Upper lobe of left lung (tissue), 4 donors: ENCODE measurements around the gene HEPHL1.
"Not testable (repeated sequence)": the region's sequence is repeated elsewhere in the genome, so short reads cannot be mapped to it uniquely, and the experiment has no call there.

Experiments
- CTCF ChIP-seq, 6 experiments: fragments of 450-650 bp in 4 of 6; fragments of 200-600 bp in 2 of 6; sonication (generic) in 2 of 6; IDR thresholded peaks; one replicate each; pipeline ENCODE4 v1.5.1; 2016 to 2019; ENCODE audit warnings: antibody characterized with exemption in 6 of 6
- EP300 ChIP-seq, 4 donors: sonication (generic); formaldehyde crosslinking; IDR thresholded peaks; one replicate each; pipeline ENCODE4 v1.5.1; 2017; ENCODE audit warnings: antibody characterized with exemption in 4 of 4, control low read depth in 2 of 4
- POLR2A ChIP-seq, 4 donors: fragments of 450-650 bp; IDR thresholded peaks; one replicate each; pipeline ENCODE4 v1.5.1; 2016 to 2017; ENCODE audit warnings: antibody characterized with exemption in 4 of 4, mild to moderate bottlenecking in 2 of 4
- POLR2AphosphoS5 ChIP-seq, 2 donors: sonication (generic); formaldehyde crosslinking; IDR thresholded peaks; one replicate each; pipeline ENCODE4 v1.5.1; 2017; ENCODE audit warnings: antibody characterized with exemption in 2 of 2

GRCh38 chr11:94119676-94120075 lies 98.5 kb downstream of the HEPHL1 start:
- TF ChIP-seq CTCF, POLR2AphosphoS5, POLR2A, EP300 (IDR thresholded peaks at IDR 0.05): not testable (repeated sequence)
